Left ventricle myocardium superior (tissue), 1 donor: ENCODE measurements around the gene POLR1C. TPM values are rescaled to one million over a fixed set of nuclear protein-coding genes. Genes with fewer than 3 reads are reported as not detected.
"Not testable (repeated sequence)": the region's sequence is repeated elsewhere in the genome, so short reads cannot be mapped to it uniquely, and the experiment has no call there.

Experiments
- ATAC-seq: fragments of 200-7000 bp; cut with Tn5 transposase; one replicate; pipeline ENCODE4 v1.9.1; 2020; ENCODE audit warnings: mild to moderate bottlenecking, moderate library complexity
- DNase-seq: peaks from one replicate; pipeline ENCODE4 v3.0.0-alpha.2; 2020
- intact Hi-C: fragments of 100-400 bp; cut with micrococcal nuclease; formaldehyde crosslinking; loops from one replicate; pipeline ENCODE4 v1.11.0; 2022
- total RNA-seq: library from RNA; stranded (reverse); fragmentation: NEBNext Ultra II Directional; extraction: Animal tissue kit (Norgen Biotek cat#: 25700); gene quantifications from one replicate; pipeline ENCODE4 v1.2.1, GENCODE V29; 2021
- donor health status: DM: no; HTN: yes; CAD: no; lungs with severe emphysema.

The POLR1C gene
- total RNA-seq, 1 donor from 2014 or later = 16.9 TPM

GRCh38 chr6:43491750-43492661, 24.9 kb upstream of the POLR1C start:
- peak; percentile 87 for ATAC-seq
- DNase-seq = peak; percentile 90
- intact Hi-C loops = loop anchor here (10.0 kb wide), 1 partner anchor 107 kb away; no protein-coding TSS in a partner anchor

DNA sequence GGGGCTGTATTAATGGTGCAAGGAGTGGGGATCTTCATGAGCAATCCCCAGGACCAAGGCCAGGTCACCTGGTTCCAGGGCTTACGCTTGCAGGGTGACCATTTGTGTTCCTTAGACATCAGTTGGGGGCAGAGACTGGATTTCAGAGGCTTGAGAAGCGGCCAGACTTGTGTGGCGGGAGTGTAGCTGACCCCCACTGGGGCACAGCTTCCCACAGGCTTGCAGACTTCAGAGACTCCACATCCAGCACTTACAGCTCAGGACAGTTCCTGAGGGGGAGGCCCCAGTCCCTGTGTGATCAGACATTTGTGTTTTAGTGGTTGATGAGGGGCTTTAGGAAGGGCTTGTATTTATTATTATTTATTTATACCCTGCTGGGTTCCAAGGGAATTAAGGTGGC, 24.2 kb upstream of the POLR1C start:
- DNase-seq (no peak), ATAC-seq (peak; percentile 23)
- intact Hi-C loops = loop anchor here (10.0 kb wide), 1 partner anchor 108 kb away; no protein-coding TSS in a partner anchor

DNA sequence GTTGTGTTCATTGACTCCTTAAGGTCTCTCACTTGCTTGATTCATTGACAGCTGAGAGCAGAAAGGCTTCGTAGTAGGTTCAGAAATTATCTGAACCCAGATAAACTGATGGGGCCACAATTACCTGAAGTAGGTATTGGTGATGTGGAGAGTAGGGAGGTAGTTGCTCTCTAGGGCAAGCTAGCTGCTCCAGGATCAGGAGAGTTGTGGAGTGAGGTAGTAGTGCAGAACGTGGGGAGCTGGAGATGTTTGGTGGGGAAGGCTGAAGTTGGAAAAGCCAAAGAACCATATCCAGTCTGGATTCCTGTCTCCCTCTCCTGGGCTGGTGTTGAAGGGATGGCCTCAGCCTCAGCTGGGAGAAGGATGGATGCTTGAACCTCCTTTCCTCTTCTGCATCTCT, 23.7 kb upstream of the POLR1C start:
- intact Hi-C loops = loop anchor here (10.0 kb wide), 1 partner anchor 108 kb away; no protein-coding TSS in a partner anchor
- no peak for DNase-seq
- ATAC-seq = no peak

- intact Hi-C loops = loop anchor here (10.0 kb wide), 1 partner anchor 109 kb away; no protein-coding TSS in a partner anchor
- ATAC-seq (peak; percentile 4), DNase-seq (no peak)
Measured at GRCh38 chr6:43493833-43494232, 23.1 kb upstream of the POLR1C start.

GRCh38 chr6:43494321-43494720, 22.6 kb upstream of the POLR1C start:
- DNase-seq (no peak), ATAC-seq (no peak)
- intact Hi-C loops = loop anchor here (10.0 kb wide), 1 partner anchor 110 kb away; no protein-coding TSS in a partner anchor

- DNase-seq (no peak), ATAC-seq (no peak)
- intact Hi-C loops = loop anchor here (5.0 to 10.0 kb wide), 2 partner anchors 32 to 110 kb away; no protein-coding TSS in a partner anchor
Measured at GRCh38 chr6:43494766-43495165, 22.1 kb upstream of the POLR1C start.

DNA sequence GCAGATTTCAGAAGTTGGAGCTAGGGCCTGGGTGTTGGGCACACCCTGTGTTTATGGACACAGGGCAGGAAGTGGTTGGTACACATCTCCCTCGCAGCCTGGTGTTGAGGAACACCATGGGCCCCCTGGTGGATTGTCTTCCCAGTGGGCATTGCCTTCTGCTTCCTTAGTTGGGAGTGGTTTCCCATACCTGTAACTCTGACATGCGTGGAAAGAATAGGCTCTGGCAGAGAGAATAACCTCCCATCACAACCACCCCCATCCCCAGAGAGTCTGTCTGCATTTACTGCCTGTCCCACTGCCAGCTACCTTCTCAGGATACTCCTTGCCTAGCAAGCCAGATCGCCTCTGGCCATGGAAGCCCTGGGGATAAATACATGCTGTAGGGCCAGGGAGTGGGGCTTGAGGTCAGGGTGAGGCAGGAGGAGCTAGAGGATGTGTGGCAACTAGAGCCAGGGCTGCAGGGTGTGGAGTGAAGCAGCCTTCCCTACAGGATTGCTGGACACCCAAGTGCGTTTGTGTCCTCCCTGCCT, 21.4 kb upstream of the POLR1C start:
- ATAC-seq (no peak), DNase-seq (no peak)
- intact Hi-C loops = loop anchor here (5.0 to 10.0 kb wide), 2 partner anchors 33 to 111 kb away; no protein-coding TSS in a partner anchor

- peak; percentile 54 for DNase-seq
- intact Hi-C loops = loop anchor here (5.0 to 10.0 kb wide), 2 partner anchors 34 to 112 kb away; no protein-coding TSS in a partner anchor
- ATAC-seq = peak; percentile 40
Measured at GRCh38 chr6:43496370-43497128, 20.3 kb upstream of the POLR1C start.

- no peak for ATAC-seq
- DNase-seq = no peak
Measured at GRCh38 chr6:43497129-43497396, 19.8 kb upstream of the POLR1C start.

GRCh38 chr6:43497689-43498088, 19.2 kb upstream of the POLR1C start:
- DNase-seq (no peak), ATAC-seq (no peak)
- intact Hi-C loops = loop anchor here (5.0 to 10.0 kb wide), 2 partner anchors 35 to 113 kb away; no protein-coding TSS in a partner anchor

More at GRCh38 chr6:43497129-43497396, 19.8 kb upstream of the POLR1C start:
- intact Hi-C loops = loop anchor here (5.0 to 10.0 kb wide), 2 partner anchors 35 to 112 kb away; no protein-coding TSS in a partner anchor

- not testable (repeated sequence) for ATAC-seq, DNase-seq
- intact Hi-C loops = loop anchor here (5.0 to 10.0 kb wide), 2 partner anchors 36 to 113 kb away; no protein-coding TSS in a partner anchor
Measured at GRCh38 chr6:43498291-43498690, 18.6 kb upstream of the POLR1C start.

GRCh38 chr6:43499028-43499815, 17.7 kb upstream of the POLR1C start:
- DNase-seq (no peak), ATAC-seq (peak; percentile 31)
- intact Hi-C loops = loop anchor here (5.0 to 10.0 kb wide), 2 partner anchors 37 to 114 kb away; no protein-coding TSS in a partner anchor

GRCh38 chr6:43500921-43501320, 16.0 kb upstream of the POLR1C start:
- intact Hi-C loops = no loop called here
- DNase-seq (no peak), ATAC-seq (no peak)

DNA sequence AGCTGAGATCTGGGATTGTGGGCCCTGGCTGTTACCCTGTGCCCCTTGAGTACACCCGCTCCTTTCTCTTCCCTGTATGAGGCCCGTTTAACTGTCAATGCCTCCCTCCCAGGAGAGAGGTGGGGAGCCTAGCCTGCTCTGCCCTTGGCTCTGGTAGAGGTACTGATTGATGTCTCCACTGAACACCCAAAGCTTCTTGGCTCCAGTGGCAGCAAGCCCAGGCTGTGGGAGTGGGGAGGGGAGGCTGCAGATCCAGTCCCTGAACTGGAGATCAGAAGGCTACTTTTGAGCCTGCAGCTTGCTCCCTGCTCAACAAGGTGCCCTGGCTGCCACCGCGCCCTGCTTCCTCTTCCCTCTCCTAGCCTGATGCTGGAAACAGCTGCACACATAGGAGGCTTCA, 14.2 kb upstream of the POLR1C start:
- intact Hi-C loops = no loop called here
- peak; percentile 67 for ATAC-seq
- peak; percentile 70 for DNase-seq

DNA sequence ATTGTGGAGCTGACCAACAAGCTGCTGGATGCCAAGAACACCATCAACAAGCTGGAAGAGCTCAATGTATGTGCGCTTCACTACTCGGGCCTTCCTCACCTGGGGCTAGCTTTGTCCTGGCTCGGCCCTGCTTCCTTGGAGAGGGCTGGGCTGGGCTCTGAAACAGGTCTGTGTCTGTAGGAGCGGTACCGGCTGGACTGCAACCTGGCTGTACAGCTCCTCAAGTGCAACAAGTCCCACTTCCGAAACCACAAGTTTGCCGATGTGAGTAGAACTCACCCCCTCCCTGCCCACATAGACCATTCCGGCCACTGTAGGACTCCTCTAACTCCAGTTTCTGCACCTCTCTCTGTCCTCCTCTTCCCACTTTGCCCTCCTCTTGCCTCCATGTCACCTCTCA, 13.4 kb upstream of the POLR1C start:
- DNase-seq (no peak), ATAC-seq (no peak)
- intact Hi-C loops = no loop called here

DNA sequence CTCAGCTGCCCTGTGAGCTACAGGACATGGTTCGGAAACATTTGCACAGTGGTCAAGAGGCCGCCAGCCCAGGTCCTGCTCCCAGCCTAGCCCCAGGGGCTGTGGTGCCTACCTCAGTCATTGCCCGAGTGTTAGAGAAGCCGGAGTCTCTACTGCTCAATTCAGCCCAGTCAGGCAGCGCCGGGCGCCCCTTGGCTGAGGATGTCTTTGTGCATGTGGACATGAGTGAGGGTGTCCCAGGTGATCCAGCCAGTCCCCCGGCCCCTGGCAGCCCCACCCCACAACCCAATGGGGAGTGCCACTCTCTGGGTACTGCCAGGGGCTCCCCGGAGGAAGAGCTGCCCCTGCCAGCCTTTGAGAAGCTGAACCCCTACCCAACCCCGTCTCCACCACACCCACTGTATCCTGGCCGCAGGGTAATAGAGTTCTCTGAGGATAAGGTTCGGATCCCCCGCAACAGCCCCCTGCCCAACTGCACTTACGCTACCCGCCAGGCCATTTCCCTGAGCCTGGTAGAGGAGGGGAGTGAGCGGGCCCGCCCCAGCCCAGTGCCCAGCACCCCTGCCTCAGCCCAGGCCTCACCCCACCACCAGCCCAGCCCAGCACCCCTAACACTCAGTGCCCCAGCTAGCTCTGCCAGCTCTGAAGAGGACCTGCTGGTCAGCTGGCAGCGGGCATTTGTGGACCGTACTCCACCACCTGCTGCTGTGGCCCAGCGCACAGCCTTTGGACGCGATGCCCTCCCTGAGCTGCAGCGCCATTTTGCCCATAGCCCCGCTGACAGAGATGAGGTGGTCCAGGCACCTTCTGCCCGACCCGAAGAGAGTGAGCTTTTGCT, 11.9 kb upstream of the POLR1C start:
- DNase-seq = no peak
- intact Hi-C loops = no loop called here
- no peak for ATAC-seq

DNA sequence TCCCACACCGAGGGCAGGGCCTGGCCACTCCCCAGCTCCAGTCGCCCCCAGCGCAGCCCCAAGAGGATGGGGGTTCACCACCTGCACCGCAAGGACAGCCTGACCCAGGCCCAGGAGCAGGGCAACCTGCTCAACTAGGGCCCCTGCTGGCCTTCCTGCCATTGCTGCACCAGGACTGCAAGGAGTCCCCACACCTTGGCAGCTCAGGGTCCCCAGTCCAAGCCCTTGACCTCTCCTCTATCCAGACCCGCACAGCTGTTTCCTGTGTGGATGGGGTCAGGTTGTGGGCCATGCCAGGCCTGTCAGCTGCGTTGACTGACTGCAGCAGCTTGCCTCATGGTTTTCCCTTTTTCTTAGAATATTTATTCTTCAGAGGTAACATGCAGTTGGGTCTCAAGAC, 11.2 kb upstream of the POLR1C start:
- DNase-seq = no peak
- intact Hi-C loops = loop anchor here (2.0 kb wide), 1 partner anchor 51 kb away; the partner anchor contains the start of gene DLK2
- no peak for ATAC-seq
